Heart right ventricle (tissue), 16 donors: ENCODE results near the gene AIPL1. TPM values are rescaled to one million over a fixed set of nuclear protein-coding genes. Genes with fewer than 3 reads are reported as not detected.
A peak's percentile ranks its signal among the peaks of the same experiment; 100 is the strongest.

Source experiments
- ATAC-seq, 8 donors: fragments of 200-7000 bp; cut with Tn5 transposase; one replicate each; pipeline ENCODE4 v1.9.1; 2020; ENCODE audit warnings: mild to moderate bottlenecking in 8 of 8, moderate library complexity in 8 of 8, moderate number of reproducible peaks in 1 of 8
- DNase-seq, 2 donors: peaks; one replicate each; pipeline ENCODE4 v3.0.0-alpha.2; 2020
- H3K27ac ChIP-seq, 10 donors: fragments of 200-600 bp; sonication (generic) in 2 of 10; one replicate each; pipeline versions ENCODE4 v1.5.0 to v1.8.0; 2020 to 2022; ENCODE audit warnings: mild to moderate bottlenecking in 3 of 10
- H3K27me3 ChIP-seq, 7 donors: fragments of 200-600 bp; one replicate each; pipeline ENCODE4 v1.8.0; 2021 to 2022; ENCODE audit warnings: mild to moderate bottlenecking in 2 of 7
- H3K36me3 ChIP-seq, 9 donors: fragments of 200-600 bp; sonication (generic) in 1 of 9; one replicate each; pipeline versions ENCODE4 v1.5.0 to v1.8.0; 2020 to 2022; ENCODE audit warnings: mild to moderate bottlenecking in 2 of 9
- H3K4me1 ChIP-seq, 9 donors: fragments of 200-600 bp; sonication (generic) in 1 of 9; one replicate each; pipeline versions ENCODE4 v1.5.0 to v1.8.0; 2020 to 2022; ENCODE audit warnings: mild to moderate bottlenecking in 4 of 9
- H3K4me3 ChIP-seq, 10 donors: fragments of 200-600 bp; sonication (generic) in 2 of 10; one replicate each; pipeline versions ENCODE4 v1.5.0 to v1.8.0; 2020 to 2022; ENCODE audit warnings: mild to moderate bottlenecking in 7 of 10, moderate library complexity in 2 of 10
- H3K9me3 ChIP-seq, 11 donors: fragments of 200-600 bp in 10 of 11; sonication (generic) in 2 of 11; one replicate each; pipeline versions ENCODE4 v1.5.0 to v1.8.0; 2013 to 2022; ENCODE audit warnings: mild to moderate bottlenecking in 2 of 11, control low read depth in 1 of 11, moderate library complexity in 1 of 11
- CTCF ChIP-seq, 9 donors: fragments of 200-600 bp; sonication (generic) in 2 of 9; IDR thresholded peaks; one replicate each; pipeline versions ENCODE4 v1.5.0 to v1.8.0; 2021 to 2022; ENCODE audit warnings: antibody characterized with exemption in 9 of 9, mild to moderate bottlenecking in 5 of 9, moderate library complexity in 1 of 9
- WGBS, 2 donors: extraction: QIAGEN DNeasy Blood & Tissue Kit; methylation state at CpG; one replicate each; pipeline ENCODE4 v1.1.7; 2013; ENCODE audit warnings: inconsistent platforms in 1 of 2; 5-methylcytosine and 5-hydroxymethylcytosine counted together
- intact Hi-C, 10 donors: fragments of 100-400 bp; cut with DNase I; formaldehyde crosslinking; loops; one replicate each; pipeline versions ENCODE4 v1.11.1 to v1.14.2; 2022
- polyA plus RNA-seq, 2 donors: library from polyadenylated mRNA; stranded (reverse); fragments of 200-250 nt; gene quantifications; one replicate each; pipeline ENCODE4 v1.2.3, GENCODE V29; 2013
- total RNA-seq, 10 donors: library from RNA; stranded (reverse); fragmentation: NEBNext Ultra II Directional in 3 of 10; extraction: Animal tissue kit (Norgen Biotek cat#: 25700) in 3 of 10; gene quantifications; one replicate each; pipeline versions ENCODE4 v1.2.1 to v1.2.4, GENCODE V29; 2021 to 2023
- donor health status: Arrhythmogenic right ventricular cardiomyopathy.
- donor health status: ischemic (EF 13 %, LVEDD 7.1; RV severe dilation, severe dysfunction).
- donor health status: healthy with polysubstance abuse.
- donor health status: DM: no; HTN: yes; CAD: no.
- donor health status: DM: no; HTN: no; CAD: no.
- donor health status: ischemic (EF 25% LVEDD 6.9; RV normal size, moderate dysfunction).
- donor health status: ischemic (EF 25% LVEDD 5.7; RV mildly dilated, moderate dysfunction).
- donor health status: healthy.
- donor health status: DM: yes; HTN: yes; CAD: no.
- donor health status: Ischemic cardiomyopathy.
- donor health status: ischemic (EF 35%, LVEDD 5.7; RV mildly dilated, moderate dysfunction).
- donor health status: nonischemic (EF 11% LVEDD 7.7; RV severe dilation, severe dysfunction).
- donor health status: DM: yes; HTN: yes; CAD: no.
- donor health status: PGD.
- donor health status: ischemic (EF 29% LVEDD 5.4; RV normal size, mild dysfunction).
- donor health status: nonischemic (EF 23%, LVEDD 6.1; RV moderate dilation, normal function).

AIPL1 gene
- total and polyA plus RNA-seq, 12 donors: 0.01 TPM; not detected in 11

- Histone ChIP-seq H3K27me3 (peaks cover 0 to 33% (median 15%) of the 10 kb centered on the region in 7 donors), H3K4me1 (no peaks in the 10 kb centered on the region), H3K36me3 (no peaks in the 10 kb centered on the region), H3K9me3 (no peaks in the 10 kb centered on the region), H3K4me3 (no peak overlapping the region), H3K27ac (no peak overlapping the region)
- DNase-seq (no peak), ATAC-seq (no peak)
- TF ChIP-seq CTCF (IDR thresholded peaks at IDR 0.05): peak in 6 of 9 donors; percentile 7 to 41 (median 26)
- intact Hi-C loops: loop anchor here in 4 of 10 donors (2.0 to 10.0 kb wide), 3 partner anchors 715 to 833 kb away; no protein-coding TSS in a partner anchor
- WGBS, 2 donors: 16 to 25% methylated on average over 13 of the region's 13 CpGs
Measured at GRCh38 chr17:6420173-6420641, 14.7 kb downstream of the AIPL1 start.

- TF ChIP-seq CTCF (IDR thresholded peaks at IDR 0.05): no peak
- intact Hi-C loops: loop anchor here in 3 of 10 donors (10.0 kb wide), 3 partner anchors 341 to 701 kb away; partner anchors contain the start of gene WSCD1 (in 1 of the 3)
- H3K27me3 ChIP-seq: peaks cover 0 to 22% (median 13%) of the 10 kb centered on the region in 7 donors
- WGBS, 2 donors: 71 to 78% methylated on average over 8 of the region's 8 CpGs
- no peak overlapping the region for H3K4me3 ChIP-seq
- DNase-seq (no peak), ATAC-seq (no peak)
- H3K27ac ChIP-seq: no peak overlapping the region
- H3K36me3 ChIP-seq: no peaks in the 10 kb centered on the region
- peaks cover 0 to 6% (median 0%) of the 10 kb centered on the region in 11 donors for H3K9me3 ChIP-seq
- H3K4me1 ChIP-seq: no peaks in the 10 kb centered on the region
Measured at GRCh38 chr17:6415616-6416015, 19.3 kb downstream of the AIPL1 start.

- intact Hi-C loops: loop anchor here in 3 of 10 donors (10.0 kb wide), 3 partner anchors 338 to 698 kb away; partner anchors contain the start of gene WSCD1 (in 1 of the 3)
- DNase-seq (no peak), ATAC-seq (peak in 1 of 8 donors; percentile 19)
- Histone ChIP-seq H3K36me3 (no peaks in the 10 kb centered on the region), H3K4me1 (no peaks in the 10 kb centered on the region), H3K9me3 (peaks cover 0 to 6% (median 0%) of the 10 kb centered on the region in 11 donors), H3K4me3 (no peak overlapping the region), H3K27me3 (peaks cover 0 to 18% (median 3%) of the 10 kb centered on the region in 7 donors), H3K27ac (no peak overlapping the region)
- peak in 7 of 9 donors; percentile 27 to 52 (median 35) for TF ChIP-seq CTCF (IDR thresholded peaks at IDR 0.05)
- WGBS, 2 donors: 93 to 95% methylated on average over 1 of the region's 1 CpG
Measured at GRCh38 chr17:6413065-6413464, 21.9 kb downstream of the AIPL1 start.

GRCh38 chr17:6408735-6409134, 26.2 kb downstream of the AIPL1 start:
- WGBS, 2 donors: 68 to 75% methylated on average over 10 of the region's 10 CpGs
- Histone ChIP-seq H3K4me1 (no peaks in the 10 kb centered on the region), H3K4me3 (no peak overlapping the region), H3K27me3 (peaks cover 0 to 35% (median 11%) of the 10 kb centered on the region in 7 donors), H3K36me3 (no peaks in the 10 kb centered on the region), H3K27ac (no peak overlapping the region), H3K9me3 (peaks cover 0 to 6% (median 0%) of the 10 kb centered on the region in 11 donors)
- intact Hi-C loops: loop anchor here in 1 of 10 donors (10.0 kb wide), 1 partner anchor 334 kb away; the partner anchor contains the start of gene WSCD1
- DNase-seq (no peak), ATAC-seq (no peak)
- TF ChIP-seq CTCF (IDR thresholded peaks at IDR 0.05): no peak
